GM21526 (cell line): Measurements from ENCODE around the gene DDX41.

Source experiments
- ATAC-seq: cut with Tn5 transposase; IDR thresholded peaks from one replicate; pipeline ENCODE4 v1.9.1; 2021; ENCODE audit warnings: moderate library complexity; ENCODE audit not compliant: unreplicated experiment, low FRiP score

DDX41 gene

DNA sequence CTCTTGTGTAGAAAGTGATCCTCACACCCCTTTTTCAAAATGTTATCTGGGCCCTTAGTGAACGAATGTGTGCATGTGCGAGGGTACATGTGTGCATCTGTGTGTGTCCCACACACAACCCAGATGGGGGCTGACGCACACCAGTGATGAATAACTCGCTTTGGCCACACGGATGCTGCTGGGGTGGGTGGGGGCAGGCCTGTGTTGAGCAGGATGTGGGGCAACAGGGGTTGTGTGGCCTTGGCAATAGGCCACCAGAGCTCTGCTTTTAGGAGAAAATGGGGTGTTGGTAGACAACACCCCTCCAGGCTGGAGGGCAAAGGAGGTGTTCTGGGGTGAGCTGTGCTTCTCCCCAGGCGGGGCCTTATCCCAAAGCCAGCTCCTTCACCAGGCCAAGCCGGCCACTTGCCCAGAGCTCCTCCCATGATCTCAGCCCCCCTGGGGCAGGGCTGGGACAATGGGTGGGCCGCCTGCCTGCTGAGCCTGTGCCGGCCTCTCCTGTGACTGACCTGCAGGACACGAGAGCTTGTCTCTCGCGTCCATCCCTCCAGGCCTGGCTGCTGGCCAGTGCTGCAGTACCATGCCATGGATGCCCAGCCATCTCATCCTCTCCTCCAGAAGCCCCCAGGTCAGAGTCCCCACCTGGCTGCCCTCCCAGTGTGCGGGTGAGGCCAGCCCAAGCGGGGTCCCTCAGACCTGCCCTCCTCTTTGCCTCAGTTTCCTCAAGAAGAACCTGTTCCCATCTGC, 45.0 kb downstream of the DDX41 start:
- no peak for ATAC-seq

DNA sequence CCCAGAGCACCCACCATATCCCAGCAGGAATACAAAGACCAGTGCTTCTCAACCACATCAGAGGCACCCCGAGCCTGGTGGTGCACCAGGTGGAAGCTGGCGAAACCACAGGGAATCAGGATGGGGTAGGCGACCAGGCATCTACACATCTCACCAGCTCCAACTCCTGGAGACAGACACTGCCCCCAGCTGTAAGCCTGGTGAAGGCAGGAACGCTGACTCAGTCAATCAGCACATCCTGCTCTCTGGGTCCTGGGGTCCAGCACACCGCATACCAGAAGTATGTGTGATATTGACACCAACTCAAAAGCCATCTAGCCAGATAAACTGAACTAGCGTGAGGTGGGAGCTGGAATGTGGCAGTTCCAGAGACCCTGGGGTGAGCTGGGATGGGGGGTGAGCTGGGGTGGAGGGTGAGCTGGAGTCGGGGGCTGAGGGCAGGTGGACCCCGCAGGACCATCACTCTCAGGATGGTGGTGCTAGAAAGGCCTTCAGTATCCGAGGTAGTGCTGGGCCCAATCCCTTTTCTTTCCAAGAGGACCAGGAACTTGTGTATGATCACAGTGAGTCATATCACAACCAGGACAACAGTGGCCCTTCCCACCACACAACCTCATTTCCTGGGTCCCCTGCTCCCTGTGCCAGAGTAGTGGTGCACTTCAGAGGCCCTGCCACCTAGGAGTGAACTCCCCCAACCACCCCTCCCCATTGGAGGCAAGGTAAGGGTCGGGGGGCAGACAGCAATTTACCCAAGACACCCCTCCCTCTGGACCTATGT, 45.8 kb downstream of the DDX41 start:
- no peak for ATAC-seq

GRCh38 chr5:177469750-177470525, 46.8 kb downstream of the DDX41 start:
- no peak for ATAC-seq

GRCh38 chr5:177468685-177469628, 47.8 kb downstream of the DDX41 start:
- no peak for ATAC-seq

DNA sequence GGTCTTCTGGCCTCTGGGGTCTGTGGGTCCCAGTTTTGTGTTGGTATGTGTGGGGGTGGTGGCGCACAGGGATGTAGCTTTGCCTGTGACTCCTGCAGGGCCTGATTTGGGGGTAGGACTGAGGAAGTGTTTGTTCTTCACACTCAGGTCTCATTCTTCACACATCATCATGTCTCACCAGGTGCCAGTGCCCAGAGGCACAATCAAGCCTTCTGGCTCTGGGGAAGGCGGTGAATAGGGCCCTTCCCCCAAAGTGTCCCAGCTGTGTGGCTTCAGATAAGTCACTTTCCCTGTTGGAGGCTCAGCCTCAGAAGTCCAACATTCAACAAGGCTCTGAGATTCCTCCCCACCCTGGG, 48.5 kb downstream of the DDX41 start:
- ATAC-seq, result no peak

DNA sequence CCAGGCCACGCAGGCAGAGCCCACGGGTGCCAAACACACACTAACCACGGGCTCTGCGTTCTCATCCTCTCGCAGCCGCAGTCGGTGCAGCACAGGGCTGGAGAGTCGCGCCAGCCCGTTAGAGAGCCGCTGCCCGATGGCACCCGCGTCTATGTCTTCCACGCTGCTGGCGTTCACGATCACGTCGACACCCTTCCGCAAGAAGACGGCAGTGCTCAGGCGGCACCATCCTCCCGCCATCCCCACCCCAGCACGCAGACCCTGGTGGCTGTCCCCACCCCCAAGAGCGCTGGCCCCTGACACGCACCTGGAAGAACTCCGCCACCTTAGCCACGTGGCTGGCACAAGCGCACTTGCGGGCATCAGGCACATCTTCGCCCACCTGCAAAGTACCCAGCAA, 49.3 kb downstream of the DDX41 start:
- no peak for ATAC-seq

- no peak for ATAC-seq
Observed at GRCh38 chr5:177466861-177467260, 49.9 kb downstream of the DDX41 start.

GRCh38 chr5:177465044-177465443, 51.7 kb downstream of the DDX41 start:
- no peak for ATAC-seq

GRCh38 chr5:177462021-177462670, 54.6 kb downstream of the DDX41 start:
- ATAC-seq, result no peak
